KBM-7 (cell line): ENCODE results near the gene CPLANE2.
"Not testable (repeated sequence)": the region's sequence is repeated elsewhere in the genome, so short reads cannot be mapped to it uniquely, and the experiment has no call there.

Experiments
- DNase-seq: peaks from one replicate; pipeline ENCODE4 v3.0.0-alpha.2; 2015
- in situ Hi-C: fragments of 300-500 bp; cut with MboI; formaldehyde crosslinking; loops from 2 replicates; pipeline ENCODE4 v1.14.3; 2020; ENCODE audit warnings: low sequenced_read_pairs, low pct_unique_long_range_greater_than_20kb, mixed read lengths

The CPLANE2 gene

GRCh38 chr1:16236511-16237342 lies at the start of gene CPLANE2:
Gene CPLANE2 (minus strand): TSS chr1:16237183. CDS start chr1:16236742, 441 bp downstream.
- in situ Hi-C loops: no loop called here
- DNase-seq: peak; percentile 92

GRCh38 chr1:16286122-16286521 lies 49.1 kb upstream of the CPLANE2 start:
- in situ Hi-C loops: no loop called here
- DNase-seq: no peak

GRCh38 chr1:16281765-16282164 lies 44.8 kb upstream of the CPLANE2 start:
- DNase-seq: no peak
- in situ Hi-C loops: no loop called here

- DNase-seq: no peak
- in situ Hi-C loops: no loop called here
Measured at GRCh38 chr1:16279186-16279585, 42.2 kb upstream of the CPLANE2 start.

- no peak for DNase-seq
- in situ Hi-C loops: no loop called here
Measured at GRCh38 chr1:16276302-16277030, 39.5 kb upstream of the CPLANE2 start.

GRCh38 chr1:16275591-16275990 lies 38.6 kb upstream of the CPLANE2 start:
- DNase-seq: no peak
- in situ Hi-C loops: no loop called here

- in situ Hi-C loops: no loop called here
- DNase-seq: no peak
Measured at GRCh38 chr1:16267690-16268180, 30.8 kb upstream of the CPLANE2 start.

GRCh38 chr1:16266411-16267118 lies 29.6 kb upstream of the CPLANE2 start:
- in situ Hi-C loops: no loop called here
- DNase-seq: peak; percentile 23

- no peak for DNase-seq
- in situ Hi-C loops: no loop called here
Measured at GRCh38 chr1:16262067-16262466, 25.1 kb upstream of the CPLANE2 start.

GRCh38 chr1:16260814-16261213 lies 23.8 kb upstream of the CPLANE2 start:
- no peak for DNase-seq
- in situ Hi-C loops: no loop called here

GRCh38 chr1:16258591-16259135 lies 21.7 kb upstream of the CPLANE2 start:
- in situ Hi-C loops: no loop called here
- no peak for DNase-seq

- DNase-seq: no peak
- in situ Hi-C loops: no loop called here
Measured at GRCh38 chr1:16257968-16258367, 21.0 kb upstream of the CPLANE2 start.

- DNase-seq, in situ Hi-C loops: not testable (repeated sequence)
Measured at GRCh38 chr1:16257556-16257955, 20.6 kb upstream of the CPLANE2 start.

- in situ Hi-C loops: no loop called here
- no peak for DNase-seq
Measured at GRCh38 chr1:16256478-16256877, 19.5 kb upstream of the CPLANE2 start.

GRCh38 chr1:16254263-16254928 lies 17.4 kb upstream of the CPLANE2 start:
- in situ Hi-C loops: no loop called here
- DNase-seq: no peak

GRCh38 chr1:16253332-16253922 lies 16.4 kb upstream of the CPLANE2 start:
- no peak for DNase-seq
- in situ Hi-C loops: no loop called here

- in situ Hi-C loops: no loop called here
- DNase-seq: no peak
Measured at GRCh38 chr1:16252912-16253311, 15.9 kb upstream of the CPLANE2 start.

GRCh38 chr1:16251381-16251780 lies 14.4 kb upstream of the CPLANE2 start:
- DNase-seq: no peak
- in situ Hi-C loops: no loop called here
